Neutrophil (primary cell): Measurements from ENCODE around the gene TNFAIP8L2.

Experiments used
- H3K27ac ChIP-seq: fragments of 200-600 bp; sonication (generic); 2 replicates; pipeline ENCODE4 v1.5.1; 2016; ENCODE audit warnings: mild to moderate bottlenecking, moderate library complexity
- H3K27me3 ChIP-seq: fragments of 200-600 bp; sonication (generic); 2 replicates; pipeline ENCODE4 v1.6.0; 2016; ENCODE audit warnings: mild to moderate bottlenecking
- H3K36me3 ChIP-seq: fragments of 200-600 bp; sonication (generic); 2 replicates; pipeline ENCODE4 v1.5.1; 2017
- H3K4me1 ChIP-seq, 2 experiments: fragments of 200-600 bp in 1 of 2; sonication (generic) in 1 of 2; 1 replicate in 1 of 2; 2 replicates in 1 of 2; pipeline versions ENCODE4 v1.5.1 to v1.6.1; 2013 to 2016; ENCODE audit warnings: low read depth in 1 of 2, low read length in 1 of 2, mild to moderate bottlenecking in 1 of 2, moderate library complexity in 1 of 2; ENCODE audit not compliant: control insufficient read depth in 1 of 2, insufficient read depth in 1 of 2
- H3K4me3 ChIP-seq, 2 experiments: fragments of 200-600 bp in 1 of 2; sonication (generic) in 1 of 2; 1 replicate in 1 of 2; 2 replicates in 1 of 2; pipeline ENCODE4 v1.5.1; 2013 to 2016; ENCODE audit warnings: low read depth in 1 of 2, low read length in 1 of 2, mild to moderate bottlenecking in 1 of 2, moderate library complexity in 1 of 2
- H3K9me3 ChIP-seq: fragments of 200-600 bp; sonication (generic); 2 replicates; pipeline ENCODE4 v1.5.1; 2016
- CTCF ChIP-seq: fragments of 200-600 bp; sonication (generic); IDR thresholded peaks from 2 replicates; pipeline ENCODE4 v1.5.1; 2016; ENCODE audit warnings: antibody characterized with exemption

The TNFAIP8L2 gene

DNA sequence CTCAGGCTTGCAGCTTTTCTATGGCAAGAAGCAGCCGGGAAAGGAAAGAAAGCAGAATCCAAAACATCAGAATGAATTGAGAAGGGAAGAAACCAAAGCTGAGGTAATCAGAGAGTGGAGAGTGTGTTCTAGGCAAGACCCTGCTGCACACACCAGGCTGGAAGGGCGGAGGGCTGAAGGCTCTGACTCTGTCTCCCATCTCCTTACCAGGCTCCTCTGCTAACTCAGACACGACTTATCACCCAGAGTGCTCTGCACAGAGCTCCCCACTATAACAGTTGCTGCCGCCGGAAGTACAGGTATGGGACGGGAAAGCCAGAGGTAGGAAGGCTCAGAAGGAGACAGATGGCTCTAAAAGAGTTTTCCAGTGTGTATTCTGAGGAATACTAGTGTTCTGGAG, 10.7 kb downstream of the TNFAIP8L2 start:
- TF ChIP-seq CTCF = no peak
- peak overlapping the region; percentile 84 to 89 for H3K4me3 ChIP-seq
- H3K27me3 ChIP-seq = no peaks in the 10 kb centered on the region
- H3K4me1 ChIP-seq = peaks cover 27% of the 10 kb centered on the region in 2 experiments
- H3K27ac ChIP-seq = peak overlapping the region; percentile 88
- no peaks in the 10 kb centered on the region for H3K9me3 ChIP-seq
- peaks cover 85% of the 10 kb centered on the region for H3K36me3 ChIP-seq

DNA sequence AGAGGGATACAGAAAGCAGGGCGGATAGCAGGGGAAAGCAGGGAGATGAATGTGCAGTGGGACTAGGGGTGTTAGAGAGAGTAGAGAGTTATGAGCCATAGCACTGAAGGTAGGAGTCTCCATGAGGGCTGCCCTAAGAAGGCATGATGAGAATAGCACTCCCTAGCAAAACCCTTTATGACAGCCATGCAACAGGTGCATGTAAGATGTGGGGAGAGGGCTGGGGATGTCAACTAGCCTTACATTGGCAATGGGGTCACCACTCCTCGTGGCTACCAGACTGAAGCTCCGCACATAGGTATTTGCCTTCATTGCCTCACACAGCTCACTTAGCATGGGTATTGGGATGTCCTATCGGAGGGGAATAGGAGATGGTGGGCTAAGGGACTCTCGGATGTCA, 14.7 kb downstream of the TNFAIP8L2 start:
- H3K9me3 ChIP-seq = no peaks in the 10 kb centered on the region
- H3K27me3 ChIP-seq = no peaks in the 10 kb centered on the region
- H3K4me3 ChIP-seq = no peak overlapping the region
- peaks cover 91% of the 10 kb centered on the region for H3K36me3 ChIP-seq
- H3K4me1 ChIP-seq = peaks cover 10 to 12% of the 10 kb centered on the region in 2 experiments
- no peak overlapping the region for H3K27ac ChIP-seq
- no peak for TF ChIP-seq CTCF

DNA sequence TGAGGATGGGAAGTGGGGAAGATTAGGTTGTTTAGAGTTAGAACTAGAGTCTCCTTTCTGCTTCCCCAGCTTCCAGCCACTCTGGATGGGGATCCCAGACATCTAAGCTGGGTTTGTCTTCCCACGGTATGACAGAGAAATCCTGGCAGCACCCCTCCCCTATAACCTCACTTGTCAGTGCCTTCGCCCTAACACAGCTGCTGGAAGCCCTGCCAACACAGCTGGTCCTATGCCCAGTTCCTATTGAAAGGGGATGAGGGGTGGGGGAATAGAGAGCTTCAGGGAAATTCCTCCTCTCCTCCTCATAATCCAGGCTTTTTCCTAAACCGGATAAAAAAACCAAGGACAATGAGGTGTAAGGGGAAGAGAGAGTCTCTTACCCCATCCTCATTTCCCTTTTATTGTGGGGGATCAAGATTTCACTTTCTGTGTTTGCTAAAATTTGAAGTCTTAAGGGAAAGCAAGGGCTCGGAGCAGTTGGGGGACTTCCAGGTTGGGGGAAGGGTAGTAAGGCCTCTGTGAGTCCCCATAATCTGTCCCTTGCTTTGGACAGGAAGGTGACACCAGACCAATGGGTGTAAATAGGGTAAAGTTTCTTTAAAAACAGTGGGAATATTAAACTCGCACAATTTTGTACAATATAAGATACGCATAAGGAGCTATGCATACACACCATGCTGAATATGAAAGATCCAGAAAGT, 18.7 kb downstream of the TNFAIP8L2 start:
- no peaks in the 10 kb centered on the region for H3K27me3 ChIP-seq
- TF ChIP-seq CTCF = no peak
- no peak overlapping the region for H3K4me3 ChIP-seq
- H3K27ac ChIP-seq = no peak overlapping the region
- H3K9me3 ChIP-seq = no peaks in the 10 kb centered on the region
- peaks cover 96% of the 10 kb centered on the region for H3K36me3 ChIP-seq
- H3K4me1 ChIP-seq = no peaks in the 10 kb centered on the region

- no peak within 1 kb of the TSS for H3K27ac ChIP-seq
Measured at GRCh38 chr1:151175863-151176262, 19.4 kb downstream of the TNFAIP8L2 start, which contains the start of gene TMOD4. TSS of gene TMOD4 (minus strand) at chr1:151175981. CDS start at chr1:151174875, 1,106 bp downstream.

DNA sequence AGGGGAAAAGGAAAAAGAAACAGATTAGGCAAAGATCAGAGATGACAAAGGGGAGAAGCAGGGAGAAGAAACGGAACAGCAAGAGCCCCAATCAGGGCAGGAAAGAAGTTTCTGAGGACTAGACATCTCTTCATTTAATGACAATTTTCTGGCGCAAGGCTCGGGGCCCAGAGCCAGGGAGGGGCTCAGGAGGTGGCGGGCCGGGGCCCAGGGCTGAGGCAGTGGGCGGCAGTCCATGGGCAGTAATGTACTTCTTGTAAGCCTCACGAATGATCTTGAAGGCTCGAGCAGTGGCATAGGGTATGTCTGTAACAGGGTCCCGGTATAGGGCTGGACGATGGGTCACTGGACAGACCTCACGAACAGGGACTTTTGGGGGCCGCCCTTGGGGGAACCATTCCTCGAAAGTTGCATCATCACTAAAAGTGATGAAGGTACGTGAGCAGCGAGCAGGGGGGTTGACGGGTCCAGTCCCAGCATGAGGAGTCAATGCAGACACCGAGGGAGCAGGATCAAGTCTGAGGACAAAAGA, 20.1 kb downstream of the TNFAIP8L2 start:
- TF ChIP-seq CTCF = no peak
- Histone ChIP-seq H3K9me3 (no peaks in the 10 kb centered on the region), H3K27ac (no peak overlapping the region), H3K4me3 (no peak overlapping the region), H3K27me3 (no peaks in the 10 kb centered on the region), H3K36me3 (peaks cover 96% of the 10 kb centered on the region), H3K4me1 (no peaks in the 10 kb centered on the region)

More at GRCh38 chr1:151175863-151176262, 19.4 kb downstream of the TNFAIP8L2 start, which contains the start of gene TMOD4:
- TF ChIP-seq CTCF = peak; percentile 67
- H3K4me1 ChIP-seq = no peaks in the 10 kb centered on the region
- no peak within 1 kb of the TSS for H3K4me3 ChIP-seq
- H3K36me3 ChIP-seq = peaks cover 96% of the 10 kb centered on the region
- no peaks in the 10 kb centered on the region for H3K9me3 ChIP-seq
- H3K27me3 ChIP-seq = no peaks in the 10 kb centered on the region
